Osteoblast (primary cell): ENCODE results near the gene SPEN. TPM values are rescaled to one million over a fixed set of nuclear protein-coding genes. Genes with fewer than 3 reads are reported as not detected.
"Not testable (repeated sequence)": the region's sequence is repeated elsewhere in the genome, so short reads cannot be mapped to it uniquely, and the experiment has no call there.

Source experiments
- DNase-seq: peaks from one replicate; pipeline ENCODE4 v3.0.0; 2011; ENCODE audit warnings: low spot score, mixed read lengths; ENCODE audit not compliant: insufficient read length; ENCODE audit errors: missing footprints
- H2AFZ ChIP-seq: 2 replicates; pipeline ENCODE4 v1.6.0; 2011; ENCODE audit warnings: mild to moderate bottlenecking, low read length
- H3K27ac ChIP-seq: 2 replicates; pipeline ENCODE4 v1.5.1; 2011; ENCODE audit warnings: mild to moderate bottlenecking, low read depth, low read length, moderate library complexity
- H3K27me3 ChIP-seq: 2 replicates; pipeline ENCODE4 v1.6.0; 2012; ENCODE audit warnings: mild to moderate bottlenecking, control low read depth, inconsistent platforms, low read length, moderate library complexity; ENCODE audit not compliant: insufficient read depth
- H3K36me3 ChIP-seq: 2 replicates; pipeline ENCODE4 v1.5.1; 2011; ENCODE audit warnings: mild to moderate bottlenecking, low read length, control low read depth, moderate library complexity; ENCODE audit not compliant: insufficient read depth
- H3K4me1 ChIP-seq: 2 replicates; pipeline ENCODE4 v1.5.1; 2011; ENCODE audit warnings: mild to moderate bottlenecking, low read length, control low read depth, moderate library complexity; ENCODE audit not compliant: insufficient read depth
- H3K4me2 ChIP-seq: 2 replicates; pipeline ENCODE4 v1.6.0; 2011; ENCODE audit warnings: mild to moderate bottlenecking, low read length; ENCODE audit not compliant: insufficient read depth
- H3K4me3 ChIP-seq: fragments of 200-600 bp; sonication (generic); 3 replicates; pipeline ENCODE4 v1.5.1; 2012; ENCODE audit warnings: mild to moderate bottlenecking, low read length, inconsistent platforms; ENCODE audit not compliant: insufficient read depth
- H3K79me2 ChIP-seq: 2 replicates; pipeline ENCODE4 v1.6.0; 2012; ENCODE audit warnings: mild to moderate bottlenecking, low read length, control low read depth, inconsistent platforms; ENCODE audit not compliant: insufficient read depth
- H3K9me3 ChIP-seq: 2 replicates; pipeline ENCODE4 v1.5.1; 2011; ENCODE audit warnings: low read depth, low read length, control low read depth
- H4K20me1 ChIP-seq: 2 replicates; pipeline ENCODE4 v1.6.0; 2012; ENCODE audit warnings: mild to moderate bottlenecking, low read length, control low read depth; ENCODE audit not compliant: insufficient read depth
- total RNA-seq: library from RNA; depleted of rRNA; stranded (reverse); fragments of >200 nt; gene quantifications from 2 replicates; pipeline ENCODE4 v1.2.3, GENCODE V29; 2012
- TF ChIP-seq, protein P1 (sequence below): IDR thresholded peaks from 2 replicates; pipeline ENCODE4 v1.5.1; 2011; ENCODE audit warnings: mild to moderate bottlenecking, low read depth, low read length, moderate library complexity; ENCODE audit errors: extremely low read depth

SPEN gene
- total RNA-seq, 1 donor: 21.0 TPM

DNA sequence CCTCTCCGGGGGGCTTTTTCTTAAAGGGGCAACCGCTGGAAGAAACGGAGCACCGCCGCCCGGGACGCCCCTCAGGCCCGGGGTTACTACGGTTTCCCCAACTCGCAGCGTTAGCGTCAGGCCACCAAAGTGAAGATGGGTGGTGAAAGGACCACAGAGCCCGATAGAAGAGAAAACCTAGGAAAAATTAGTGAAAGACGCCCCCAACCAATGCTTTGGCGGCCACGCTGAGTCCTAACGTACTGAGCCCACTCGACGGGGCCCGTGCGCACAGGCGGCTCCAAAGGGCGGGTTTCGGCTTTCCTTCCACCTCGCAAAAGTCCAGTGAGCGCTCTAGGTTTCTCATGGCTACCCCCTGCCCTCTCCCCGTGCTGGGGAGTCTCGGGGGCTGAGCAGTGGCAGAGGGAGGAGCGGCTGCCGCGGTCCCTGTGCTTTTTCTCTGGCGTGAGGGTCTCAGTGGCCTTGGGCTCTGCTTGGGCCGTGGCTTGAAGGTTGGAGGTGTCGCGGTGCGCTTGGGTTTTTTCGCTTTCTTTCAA lies 12.2 kb upstream of the SPEN start:
- Histone ChIP-seq H3K27ac (peak overlapping the region; percentile 98), H3K4me3 (peak overlapping the region; percentile 89), H3K79me2 (peaks cover 7% of the 10 kb centered on the region), H3K27me3 (no peaks in the 10 kb centered on the region), H3K4me2 (peak overlapping the region; percentile 95), H3K4me1 (peaks cover 5% of the 10 kb centered on the region), H4K20me1 (no peaks in the 10 kb centered on the region), H2AFZ (peak overlapping the region; percentile 63), H3K9me3 (no peaks in the 10 kb centered on the region), H3K36me3 (no peaks in the 10 kb centered on the region)
- DNase-seq: peak; percentile 76
- TF ChIP-seq, protein P1, sequence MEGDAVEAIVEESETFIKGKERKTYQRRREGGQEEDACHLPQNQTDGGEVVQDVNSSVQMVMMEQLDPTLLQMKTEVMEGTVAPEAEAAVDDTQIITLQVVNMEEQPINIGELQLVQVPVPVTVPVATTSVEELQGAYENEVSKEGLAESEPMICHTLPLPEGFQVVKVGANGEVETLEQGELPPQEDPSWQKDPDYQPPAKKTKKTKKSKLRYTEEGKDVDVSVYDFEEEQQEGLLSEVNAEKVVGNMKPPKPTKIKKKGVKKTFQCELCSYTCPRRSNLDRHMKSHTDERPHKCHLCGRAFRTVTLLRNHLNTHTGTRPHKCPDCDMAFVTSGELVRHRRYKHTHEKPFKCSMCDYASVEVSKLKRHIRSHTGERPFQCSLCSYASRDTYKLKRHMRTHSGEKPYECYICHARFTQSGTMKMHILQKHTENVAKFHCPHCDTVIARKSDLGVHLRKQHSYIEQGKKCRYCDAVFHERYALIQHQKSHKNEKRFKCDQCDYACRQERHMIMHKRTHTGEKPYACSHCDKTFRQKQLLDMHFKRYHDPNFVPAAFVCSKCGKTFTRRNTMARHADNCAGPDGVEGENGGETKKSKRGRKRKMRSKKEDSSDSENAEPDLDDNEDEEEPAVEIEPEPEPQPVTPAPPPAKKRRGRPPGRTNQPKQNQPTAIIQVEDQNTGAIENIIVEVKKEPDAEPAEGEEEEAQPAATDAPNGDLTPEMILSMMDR: no peak

DNA sequence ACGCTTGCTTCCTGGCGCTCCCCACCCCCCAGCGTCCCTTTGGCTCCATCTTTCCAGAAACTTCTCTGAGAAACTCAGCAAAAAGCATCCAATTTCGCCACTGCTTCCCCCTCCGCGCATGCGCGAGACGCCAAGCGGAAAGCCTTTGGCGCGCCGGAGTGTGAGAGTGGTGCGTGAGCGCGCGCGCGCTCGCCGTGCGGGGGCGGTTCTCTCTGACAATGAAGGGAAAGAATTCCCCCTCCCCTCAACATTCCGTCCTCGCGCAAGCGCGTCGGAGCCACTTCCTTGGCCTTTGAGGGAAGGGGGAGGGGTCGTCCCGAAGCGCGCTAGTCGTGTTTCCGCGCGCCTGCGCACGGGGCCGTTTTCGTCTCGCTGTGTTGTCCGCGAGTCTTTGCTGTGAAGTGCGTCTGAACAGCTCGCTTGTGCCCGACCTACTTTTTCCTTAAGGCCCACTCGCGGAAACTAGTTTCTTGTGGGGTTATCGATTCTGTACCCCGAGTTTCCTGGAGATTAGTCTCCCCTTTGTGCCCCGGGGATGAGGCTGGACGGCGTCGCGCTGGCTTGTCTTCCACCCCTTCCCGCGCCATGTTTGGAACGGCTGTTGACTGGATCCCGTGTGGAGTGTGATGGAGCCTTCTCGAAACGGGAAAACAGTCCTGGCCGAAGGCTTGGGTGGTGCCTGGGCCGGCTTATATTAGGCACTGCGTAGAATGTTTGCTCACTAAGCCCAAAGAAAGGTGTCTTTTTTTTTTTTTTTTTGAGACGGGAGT lies 11.6 kb upstream of the SPEN start:
- no peaks in the 10 kb centered on the region for H4K20me1 ChIP-seq
- peak overlapping the region; percentile 95 for H3K4me2 ChIP-seq
- DNase-seq: peak; percentile 99
- peak overlapping the region; percentile 100 for H2AFZ ChIP-seq
- no peaks in the 10 kb centered on the region for H3K36me3 ChIP-seq
- H3K4me3 ChIP-seq: peak overlapping the region; percentile 89
- H3K9me3 ChIP-seq: no peaks in the 10 kb centered on the region
- peaks cover 7% of the 10 kb centered on the region for H3K79me2 ChIP-seq
- H3K4me1 ChIP-seq: peaks cover 3% of the 10 kb centered on the region
- H3K27ac ChIP-seq: peak overlapping the region; percentile 99
- TF ChIP-seq, protein P1: no peak
- H3K27me3 ChIP-seq: no peaks in the 10 kb centered on the region

DNA sequence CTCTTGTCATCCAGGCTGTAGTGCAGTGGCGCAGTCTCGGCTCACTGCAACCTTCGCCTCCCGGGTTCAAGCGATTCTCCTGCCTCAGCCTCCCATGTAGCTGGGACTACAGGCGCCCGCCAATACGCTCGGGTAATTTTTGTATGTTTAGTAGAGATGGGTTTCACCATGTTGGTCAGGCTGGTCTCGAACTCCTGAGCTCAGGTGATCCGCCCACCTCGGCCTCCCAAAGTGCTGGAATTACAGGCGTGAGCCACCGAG lies 11.1 kb upstream of the SPEN start:
- peak overlapping the region; percentile 95 for H3K4me2 ChIP-seq
- peak overlapping the region; percentile 100 for H2AFZ ChIP-seq
- H3K36me3 ChIP-seq, H3K27me3 ChIP-seq, H4K20me1 ChIP-seq, H3K4me1 ChIP-seq, DNase-seq, H3K79me2 ChIP-seq, H3K9me3 ChIP-seq: not testable (repeated sequence)
- H3K4me3 ChIP-seq: peak overlapping the region; percentile 89
- H3K27ac ChIP-seq: peak overlapping the region; percentile 99

DNA sequence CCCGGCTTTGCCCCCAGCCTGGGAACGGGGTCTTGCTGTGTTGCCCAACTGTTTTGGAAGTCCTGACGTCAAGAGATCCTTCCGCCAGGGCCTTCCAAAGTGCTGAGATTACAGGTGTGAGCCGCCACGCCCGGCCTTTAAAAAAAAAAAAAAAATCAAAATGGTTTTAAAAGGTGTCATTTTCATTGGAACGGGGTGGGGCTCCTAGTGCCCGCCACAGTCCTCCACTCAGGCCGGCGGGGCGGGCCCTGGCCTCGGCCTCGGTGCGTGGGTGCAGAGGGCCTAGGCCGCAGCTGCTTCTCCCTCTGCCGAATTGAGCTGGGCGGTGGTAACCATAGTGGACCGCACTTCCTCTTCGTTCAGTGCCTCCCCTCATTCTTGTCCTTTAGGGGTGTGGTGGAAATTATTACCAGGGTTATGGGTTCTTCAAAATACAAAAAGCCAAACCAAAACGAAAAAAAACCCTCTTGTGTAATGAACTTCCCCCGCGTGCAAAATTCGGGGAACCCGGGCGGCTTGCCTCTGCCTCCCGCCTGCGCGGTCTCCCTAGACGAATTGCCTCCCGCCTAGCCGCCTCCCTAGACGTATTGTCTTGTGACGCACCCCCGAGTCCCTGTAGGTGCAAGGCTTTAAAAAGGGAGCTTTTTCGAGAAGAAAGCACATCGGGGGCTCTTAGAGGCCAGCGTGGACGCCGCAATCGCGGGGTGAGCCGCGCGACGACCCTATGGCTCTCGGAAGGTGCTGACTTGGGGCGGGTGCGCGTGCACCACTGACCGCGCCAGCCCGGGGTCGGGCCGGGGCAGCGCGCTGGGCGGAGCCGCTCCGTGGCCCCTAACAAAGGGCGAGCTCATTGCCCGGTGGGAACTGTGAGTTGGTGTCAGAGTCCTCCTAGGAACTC lies 10.5 kb upstream of the SPEN start:
- no peaks in the 10 kb centered on the region for H3K27me3 ChIP-seq
- H3K79me2 ChIP-seq: peaks cover 7% of the 10 kb centered on the region
- peak overlapping the region; percentile 22 for H2AFZ ChIP-seq
- H3K4me2 ChIP-seq: no peak overlapping the region
- no peaks in the 10 kb centered on the region for H3K9me3 ChIP-seq
- no peaks in the 10 kb centered on the region for H4K20me1 ChIP-seq
- DNase-seq: peak; percentile 65
- TF ChIP-seq, protein P1: no peak
- no peaks in the 10 kb centered on the region for H3K36me3 ChIP-seq
- no peak overlapping the region for H3K4me3 ChIP-seq
- no peak overlapping the region for H3K27ac ChIP-seq
- peaks cover 3% of the 10 kb centered on the region for H3K4me1 ChIP-seq
